Skeletal muscle cell (primary cell): ENCODE results near the gene STX18.
"Not testable (repeated sequence)": the region's sequence is repeated elsewhere in the genome, so short reads cannot be mapped to it uniquely, and the experiment has no call there.

Experiments used
- DNase-seq: peaks from one replicate; pipeline ENCODE4 v3.0.0-alpha.2; 2010; ENCODE audit warnings: low read depth
- H3K4me3 ChIP-seq: 2 replicates; pipeline ENCODE4 v1.5.1; 2011; ENCODE audit warnings: low read depth, mild to moderate bottlenecking, control low read depth, low read length, moderate library complexity

STX18 gene

DNA sequence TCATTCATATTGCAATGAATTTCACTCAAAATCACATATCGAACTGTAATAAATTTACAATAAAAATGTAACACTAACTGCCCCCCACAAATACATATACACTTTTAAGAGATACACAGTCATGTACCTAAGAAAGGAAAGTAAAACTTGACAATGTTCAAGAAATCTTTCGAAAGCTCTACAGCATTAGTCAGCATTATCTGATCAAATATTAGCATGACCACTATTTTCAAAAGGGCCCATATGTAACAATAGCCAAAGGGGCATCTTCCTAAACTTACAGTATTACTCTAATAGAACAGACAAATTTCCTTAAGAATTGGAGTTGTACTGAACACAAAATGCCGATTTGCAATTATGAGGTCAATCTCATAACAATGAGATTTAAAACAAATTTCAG is 51.8 kb downstream of the STX18 start:
- DNase-seq: no peak
- no peak overlapping the region for H3K4me3 ChIP-seq

- DNase-seq: no peak
- no peak overlapping the region for H3K4me3 ChIP-seq
These were observed 53.1 kb downstream of the STX18 start for GRCh38 chr4:4488405-4489404.

GRCh38 chr4:4486969-4487368 is 54.9 kb downstream of the STX18 start:
- no peak overlapping the region for H3K4me3 ChIP-seq
- no peak for DNase-seq

GRCh38 chr4:4485806-4486205 is 56.0 kb downstream of the STX18 start:
- DNase-seq: no peak
- no peak overlapping the region for H3K4me3 ChIP-seq

GRCh38 chr4:4481399-4481994 is 60.4 kb downstream of the STX18 start:
- no peak for DNase-seq
- no peak overlapping the region for H3K4me3 ChIP-seq

DNA sequence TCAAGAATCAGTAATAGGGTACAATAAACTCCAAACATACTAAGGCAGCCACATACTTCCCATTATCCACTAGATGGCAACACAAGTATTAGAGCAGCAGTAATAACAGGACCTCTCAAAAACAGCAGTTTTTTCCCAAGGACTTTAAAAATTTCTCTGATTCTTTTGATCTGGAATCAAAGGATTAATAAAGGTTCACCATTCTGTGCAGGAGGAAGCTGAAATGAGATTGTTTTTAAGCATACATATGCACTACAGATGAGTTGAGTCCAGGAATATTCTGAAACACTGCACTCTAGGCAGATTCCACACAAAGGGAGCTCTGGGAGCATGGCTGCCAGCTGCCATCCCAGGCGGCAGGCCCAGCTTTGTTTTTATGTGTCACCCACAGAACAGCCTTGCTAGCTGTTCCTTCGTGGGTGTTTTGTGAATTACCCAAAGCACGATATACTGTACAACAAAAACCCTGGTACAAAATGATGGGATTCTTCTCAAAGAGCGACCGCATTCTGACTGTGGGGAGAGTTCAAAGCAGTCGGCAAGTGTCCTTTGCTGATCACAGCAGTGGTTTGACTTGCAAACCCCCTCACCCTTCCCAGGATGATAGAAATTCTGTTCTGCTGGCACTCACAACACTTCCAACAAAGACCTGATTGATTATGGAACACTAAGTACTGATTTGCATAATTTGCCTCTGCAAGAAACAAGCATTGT is 61.0 kb downstream of the STX18 start:
- no peak for DNase-seq
- no peak overlapping the region for H3K4me3 ChIP-seq

- no peak for DNase-seq
- H3K4me3 ChIP-seq: no peak overlapping the region
These were observed 61.6 kb downstream of the STX18 start for GRCh38 chr4:4480205-4480604.

DNA sequence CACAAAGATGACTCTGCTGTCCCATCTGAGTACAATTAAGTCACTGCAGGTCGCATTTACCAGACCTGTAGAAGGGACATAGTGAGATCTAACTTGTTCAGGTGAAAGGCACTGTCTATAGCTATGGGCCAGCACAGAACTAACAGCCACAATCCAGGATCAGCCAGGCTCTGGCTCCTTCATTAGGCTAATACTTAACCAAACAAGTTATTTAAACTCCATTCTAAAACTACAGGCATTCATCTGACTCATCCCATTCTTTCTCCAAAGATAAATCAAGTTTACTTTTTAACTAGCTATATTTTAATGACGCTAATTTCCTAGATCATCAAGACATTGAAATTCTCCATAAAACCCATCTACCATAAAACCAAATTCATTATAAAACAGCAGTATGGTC is 62.5 kb downstream of the STX18 start:
- no peak overlapping the region for H3K4me3 ChIP-seq
- DNase-seq: no peak

GRCh38 chr4:4477796-4478195 is 64.1 kb downstream of the STX18 start:
- DNase-seq: no peak
- no peak overlapping the region for H3K4me3 ChIP-seq

- DNase-seq: no peak
- no peak overlapping the region for H3K4me3 ChIP-seq
These were observed 64.5 kb downstream of the STX18 start for GRCh38 chr4:4477391-4477790.

DNA sequence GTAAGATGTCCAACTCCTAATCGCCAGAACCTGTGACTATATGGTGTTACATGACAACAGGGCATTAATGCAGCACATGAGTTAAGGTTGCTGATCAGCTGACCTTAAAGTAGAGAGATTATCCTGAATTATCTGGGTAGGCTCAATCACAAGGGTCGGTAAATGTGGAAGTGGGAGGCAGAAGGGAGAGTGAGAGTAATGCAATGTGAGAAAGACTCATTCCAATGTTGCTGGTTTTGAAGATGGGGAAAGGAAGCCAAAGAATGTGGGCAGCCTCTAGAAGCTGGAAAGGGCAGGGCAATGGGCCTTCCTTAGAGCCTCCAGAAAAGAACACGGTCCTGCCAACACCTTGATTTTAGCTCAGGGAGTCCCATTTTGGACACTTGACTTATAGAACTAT is 67.4 kb downstream of the STX18 start:
- H3K4me3 ChIP-seq: no peak overlapping the region
- DNase-seq: no peak

DNA sequence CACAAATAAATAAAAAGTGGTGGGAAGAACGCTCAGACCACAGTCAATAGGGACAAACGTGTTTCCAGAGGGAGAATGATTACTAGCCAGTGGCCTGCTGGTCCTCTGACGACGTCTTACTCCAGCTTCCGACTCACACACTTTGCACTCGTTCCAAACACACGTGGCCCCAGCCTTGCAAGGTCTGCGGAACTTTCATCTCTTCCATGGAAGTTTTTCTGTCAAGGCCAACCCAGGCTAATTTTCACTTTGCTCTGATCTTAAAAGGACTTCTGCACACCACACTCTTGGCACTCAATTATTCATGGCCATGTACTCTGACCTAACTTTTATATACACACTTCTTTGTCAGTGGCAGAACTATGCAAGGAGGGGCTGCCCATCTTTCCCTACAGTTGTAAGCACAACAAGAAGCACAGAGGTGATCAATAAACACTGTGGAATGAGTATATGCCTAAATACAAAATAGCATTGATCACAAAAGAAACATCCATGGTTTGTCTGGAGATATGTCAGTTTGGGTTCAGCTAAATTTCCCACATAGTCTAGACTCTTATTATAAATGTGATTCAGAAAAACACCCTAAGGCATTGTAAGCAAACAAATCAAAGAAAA is 69.4 kb downstream of the STX18 start:
- H3K4me3 ChIP-seq: no peak overlapping the region
- DNase-seq: no peak

GRCh38 chr4:4471195-4471594 is 70.7 kb downstream of the STX18 start:
- no peak for DNase-seq
- H3K4me3 ChIP-seq: no peak overlapping the region

GRCh38 chr4:4470208-4470607 is 71.6 kb downstream of the STX18 start:
- H3K4me3 ChIP-seq: no peak overlapping the region
- DNase-seq: no peak

- H3K4me3 ChIP-seq, DNase-seq: not testable (repeated sequence)
These were observed 76.6 kb downstream of the STX18 start for GRCh38 chr4:4465238-4465637.

DNA sequence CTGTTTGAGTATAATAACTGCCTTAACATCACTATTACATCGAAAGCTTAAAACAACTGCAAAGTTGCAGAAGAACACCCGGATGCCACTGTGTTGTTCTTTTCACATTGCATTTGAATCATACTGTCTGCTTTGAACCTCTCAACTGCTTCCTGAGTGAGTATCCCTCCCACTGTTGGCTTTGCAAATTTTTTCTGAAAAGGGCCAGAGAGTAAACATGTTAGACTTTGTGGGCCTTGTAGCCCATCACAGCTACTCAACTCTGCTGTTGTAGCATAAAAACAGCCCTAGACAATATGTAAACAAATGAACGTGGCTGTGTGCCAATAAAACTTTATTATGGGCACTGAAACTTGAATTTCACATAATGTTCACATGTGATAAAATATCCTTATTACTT is 78.9 kb downstream of the STX18 start:
- no peak for DNase-seq
- no peak overlapping the region for H3K4me3 ChIP-seq

DNA sequence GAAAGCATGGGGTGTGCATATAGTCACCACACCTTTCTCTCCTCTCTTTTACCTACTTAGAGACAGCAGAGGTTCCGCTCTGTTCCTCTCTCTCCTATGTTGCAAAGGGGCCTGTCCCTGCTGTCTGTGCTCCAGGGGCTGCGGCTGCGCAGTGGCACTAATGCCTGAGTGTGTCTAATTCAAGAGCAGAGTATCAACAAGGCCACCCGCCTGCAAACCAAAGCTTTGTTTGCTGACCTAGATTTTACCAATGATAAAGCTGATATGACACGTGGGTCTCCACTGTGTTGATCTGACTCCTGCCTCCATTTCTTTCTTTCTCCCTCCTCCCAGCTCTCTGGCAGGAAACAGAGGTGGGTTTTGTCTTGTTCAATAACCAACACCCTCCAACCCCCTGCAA is 80.0 kb downstream of the STX18 start:
- H3K4me3 ChIP-seq: no peak overlapping the region
- DNase-seq: no peak

GRCh38 chr4:4461178-4461577 is 80.7 kb downstream of the STX18 start:
- no peak for DNase-seq
- H3K4me3 ChIP-seq: no peak overlapping the region

- DNase-seq: no peak
- H3K4me3 ChIP-seq: no peak overlapping the region
These were observed 81.1 kb downstream of the STX18 start for GRCh38 chr4:4460759-4461158.

DNA sequence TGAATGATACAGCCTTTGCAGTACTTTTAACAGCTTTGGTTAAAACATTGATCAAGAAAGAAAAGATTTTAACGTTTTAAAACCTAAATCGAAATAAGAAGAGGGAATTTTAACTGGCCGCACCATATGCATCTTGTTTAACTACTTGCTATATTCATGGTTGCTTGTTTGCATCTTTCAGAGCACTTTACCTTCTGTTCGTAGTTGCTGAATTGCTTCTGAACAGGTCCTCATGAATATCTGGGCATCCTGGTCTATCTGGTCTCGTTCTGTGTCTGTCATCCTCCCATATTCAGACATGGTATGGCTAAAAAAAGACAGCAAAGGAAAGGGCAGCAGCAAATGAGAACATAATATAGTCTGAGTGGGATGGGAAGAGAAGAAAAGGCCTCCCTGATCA is 82.7 kb downstream of the STX18 start:
- H3K4me3 ChIP-seq: no peak overlapping the region
- DNase-seq: no peak
